CD4-positive, alpha-beta T cell treated with Interleukin-17A for 4 hours (primary cell): ENCODE measurements around the gene TDRKH.
"Not testable (repeated sequence)": the region's sequence is repeated elsewhere in the genome, so short reads cannot be mapped to it uniquely, and the experiment has no call there.

Source experiments
- DNase-seq: peaks from one replicate; pipeline ENCODE4 v3.0.0-alpha.2; 2020; ENCODE audit warnings: mixed read lengths

Gene TDRKH

DNA sequence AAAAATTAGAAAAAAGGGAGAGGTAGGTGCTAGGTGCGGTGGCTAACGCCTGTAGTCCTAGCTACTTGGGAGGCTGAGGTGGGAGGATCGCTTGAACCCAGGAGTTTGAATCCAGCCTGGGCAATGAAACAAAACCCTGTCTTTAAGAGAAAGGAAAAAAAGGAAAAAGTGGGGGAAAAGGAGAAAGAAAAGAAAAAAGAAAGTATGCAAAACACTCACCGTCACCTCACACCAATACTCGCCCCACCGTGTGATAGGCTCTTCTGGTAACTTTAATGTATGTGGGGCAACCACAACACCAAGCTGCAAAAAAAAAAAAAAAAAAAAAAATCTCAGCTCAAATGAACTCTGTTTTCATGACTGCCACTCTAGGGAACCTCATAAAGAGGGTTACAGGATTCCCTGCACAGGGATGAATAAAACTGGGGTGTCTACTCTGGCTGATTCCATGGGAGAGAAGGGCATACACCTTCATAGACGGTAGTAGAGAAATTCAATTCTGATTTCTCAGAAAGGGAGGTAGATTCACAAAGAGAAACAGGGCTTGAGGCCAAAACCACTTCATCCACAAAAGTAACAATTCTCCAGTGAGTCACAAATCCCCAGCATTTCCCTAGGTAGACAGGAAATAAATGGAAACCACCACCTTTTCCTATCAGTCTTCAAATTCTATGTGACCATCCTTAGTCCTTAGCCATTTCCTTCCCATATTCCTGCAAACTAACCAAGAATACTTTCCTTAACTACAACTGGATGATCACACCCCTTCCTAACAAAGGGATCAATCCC lies 29.5 kb downstream of the TDRKH start:
- no peak for DNase-seq

DNA sequence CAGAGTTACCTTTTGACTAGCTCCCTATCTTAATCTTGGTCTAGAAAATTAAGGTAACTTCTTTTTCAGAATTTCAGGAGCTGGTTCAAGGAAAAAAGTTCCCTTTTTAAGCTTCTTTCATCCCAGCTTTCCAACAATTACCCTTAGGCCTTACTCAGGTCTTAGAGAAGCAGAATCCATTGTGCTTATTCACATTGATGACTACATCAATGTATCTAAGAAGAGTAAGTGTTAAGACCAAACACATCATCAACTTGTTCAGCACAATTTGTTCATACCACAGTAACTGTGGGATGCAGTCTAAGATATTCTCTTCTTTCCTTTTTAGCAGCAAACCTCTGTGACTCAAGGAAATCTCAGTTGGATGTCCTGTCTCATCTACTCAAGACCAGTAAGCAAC lies 31.1 kb downstream of the TDRKH start:
- no peak for DNase-seq

DNA sequence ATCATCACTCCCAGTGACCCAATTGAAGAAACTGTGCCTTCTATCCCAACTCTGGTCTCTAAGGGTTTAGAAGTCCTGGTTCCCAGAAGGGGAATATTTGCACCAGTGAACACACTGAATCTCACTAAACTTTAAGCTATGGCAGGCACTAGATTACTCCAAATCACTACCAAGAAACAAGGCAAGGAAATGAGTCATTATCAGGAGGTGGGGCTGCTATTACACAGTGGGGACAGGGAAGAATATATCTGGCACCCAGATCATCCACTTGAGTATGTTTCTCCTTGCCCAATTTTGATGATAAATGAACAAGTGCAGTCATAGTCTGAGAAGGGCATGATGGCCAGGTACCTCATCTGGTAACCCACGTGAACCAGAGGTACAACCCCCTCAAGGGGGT lies 34.0 kb downstream of the TDRKH start:
- DNase-seq = no peak

GRCh38 chr1:151741516-151741915 lies 48.8 kb downstream of the TDRKH start:
- DNase-seq = no peak

- DNase-seq = no peak
Measured at GRCh38 chr1:151739590-151740355, 50.5 kb downstream of the TDRKH start.

DNA sequence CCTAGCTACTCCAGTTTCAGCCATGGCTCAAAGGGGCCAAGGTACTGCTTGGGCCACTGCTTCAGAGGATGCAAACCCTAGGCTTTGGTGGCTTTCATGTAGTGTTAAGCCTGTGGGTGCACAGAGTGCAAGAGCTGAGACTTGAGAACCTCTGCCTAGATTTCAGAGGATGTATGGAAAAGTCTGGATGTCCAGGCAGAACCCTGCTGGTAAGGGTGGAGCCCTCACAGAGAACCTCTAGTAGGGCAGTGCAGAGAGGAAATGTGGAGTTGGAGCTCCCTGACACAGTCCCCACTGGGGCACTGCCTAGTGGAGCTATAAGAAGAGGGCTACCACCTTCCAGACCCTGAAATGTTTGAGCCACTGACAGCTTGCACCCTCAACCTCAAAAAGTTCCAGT lies 52.8 kb downstream of the TDRKH start:
- no peak for DNase-seq

DNA sequence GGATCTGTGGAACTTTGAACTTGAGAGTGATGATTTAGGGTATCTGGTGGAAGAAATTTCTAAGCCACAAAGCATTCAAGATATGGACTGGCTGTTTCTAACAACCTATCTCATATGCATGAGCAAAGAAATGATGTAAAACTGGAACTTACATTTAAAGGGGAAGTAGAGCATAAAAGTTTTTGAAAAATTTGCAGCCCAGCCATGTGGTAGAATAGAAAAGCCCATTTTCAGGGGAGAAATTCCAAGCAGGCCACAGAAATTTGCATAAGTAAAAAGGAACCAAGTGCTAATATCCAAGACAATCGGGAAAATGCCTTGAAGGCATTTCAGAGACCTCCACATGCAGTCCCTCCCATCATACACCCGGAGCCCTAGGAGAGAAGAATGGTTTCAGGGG lies 53.3 kb downstream of the TDRKH start:
- no peak for DNase-seq

GRCh38 chr1:151733995-151734394 lies 56.3 kb downstream of the TDRKH start:
- DNase-seq = not testable (repeated sequence)

DNA sequence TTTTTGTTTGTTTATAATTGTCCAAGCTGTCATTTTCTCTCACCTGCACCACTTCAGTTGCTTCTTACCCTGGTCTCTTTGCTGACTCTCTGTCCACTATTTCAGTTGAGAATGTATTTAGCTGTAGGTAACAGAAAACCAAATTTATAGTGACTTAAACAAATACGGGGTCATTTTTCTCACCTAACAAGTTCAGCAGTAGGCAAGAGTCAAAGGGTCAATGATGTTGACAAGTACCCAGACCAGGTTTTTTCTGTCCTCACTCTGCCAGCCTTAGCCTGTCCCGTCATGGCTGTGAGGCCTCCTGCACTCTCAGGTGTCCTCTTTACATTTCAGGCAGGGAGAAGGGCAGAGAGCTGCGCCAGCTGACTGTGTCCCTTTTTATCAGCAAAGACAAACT lies 57.2 kb downstream of the TDRKH start:
- no peak for DNase-seq

DNA sequence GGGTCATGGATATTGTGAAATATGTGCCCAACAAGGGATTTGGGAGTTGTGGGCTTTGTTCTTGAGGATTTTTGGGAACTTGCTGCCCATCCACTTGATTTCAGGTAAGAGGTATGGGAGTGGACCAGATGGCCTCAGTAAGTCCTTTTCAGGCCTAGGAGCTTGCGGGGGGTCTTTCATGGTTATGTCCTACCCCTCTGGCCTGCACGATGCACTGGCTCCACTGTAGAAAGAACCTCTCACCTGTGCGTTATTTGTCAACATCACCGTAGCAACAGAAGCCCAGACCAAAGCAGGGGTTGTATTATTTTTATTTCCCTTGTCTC lies 60.4 kb downstream of the TDRKH start:
- DNase-seq = no peak

DNA sequence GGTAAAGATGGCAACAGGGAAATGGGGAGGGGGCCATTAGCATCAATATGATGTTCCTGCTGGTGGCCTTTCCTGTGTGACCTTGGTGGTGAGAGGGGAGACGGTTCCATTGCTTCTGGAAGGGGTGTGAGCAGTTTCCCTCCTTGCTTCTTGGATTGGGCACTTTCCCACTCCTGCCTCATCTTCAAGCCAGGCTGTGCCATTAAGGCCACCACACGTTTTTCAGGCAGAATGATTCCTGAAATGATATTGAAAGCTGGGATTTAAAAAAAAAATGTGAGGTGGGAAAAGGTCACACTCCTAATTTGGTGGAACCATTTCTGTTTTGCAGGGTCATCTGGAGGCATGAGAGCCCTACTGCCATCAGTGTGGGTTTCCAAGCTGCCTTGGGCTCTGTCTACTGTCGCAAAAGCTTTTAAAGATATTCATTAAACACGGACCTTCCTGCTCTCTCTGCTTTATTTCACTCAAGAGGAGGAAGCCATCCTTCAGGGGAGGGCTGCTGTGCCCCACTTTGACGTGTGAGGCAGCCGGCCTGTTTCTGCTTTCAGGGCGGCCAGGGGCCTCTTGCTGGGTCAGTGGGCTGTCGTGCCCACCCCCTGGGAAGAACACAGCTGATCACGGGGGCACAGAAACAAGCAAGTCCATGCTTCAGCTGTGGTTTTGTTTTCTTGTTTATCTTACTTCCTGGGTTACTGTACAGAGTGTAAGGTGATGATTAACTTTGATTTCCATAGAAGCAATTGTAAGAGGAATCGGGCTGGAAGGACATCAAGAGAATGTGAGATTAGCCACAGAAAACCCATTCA lies 60.9 kb downstream of the TDRKH start:
- DNase-seq = no peak

GRCh38 chr1:151728151-151729054 lies 61.9 kb downstream of the TDRKH start:
- DNase-seq = no peak

- DNase-seq = no peak
Measured at GRCh38 chr1:151723726-151724370, 66.5 kb downstream of the TDRKH start.
